Left colon (tissue), 2 donors: ENCODE data around the gene SP100. TPM values are rescaled to one million over a fixed set of nuclear protein-coding genes. Genes with fewer than 3 reads are reported as not detected.

Experiments used
- ATAC-seq: fragments of 200-7000 bp; cut with Tn5 transposase; one replicate; pipeline ENCODE4 v1.9.1; 2020; ENCODE audit warnings: mild to moderate bottlenecking, moderate library complexity
- DNase-seq, 2 donors: peaks; one replicate each; pipeline ENCODE4 v3.0.0-alpha.2; 2020
- intact Hi-C, 2 donors: fragments of 100-400 bp; cut with DNase I in 1 of 2; cut with micrococcal nuclease in 1 of 2; formaldehyde crosslinking; loops; one replicate each; pipeline versions ENCODE4 v1.11.2 to v1.14.0; 2022; cut with DNase I, micrococcal nuclease
- total RNA-seq, 2 donors: library from RNA; stranded (reverse); fragmentation: NEBNext Ultra II Directional; extraction: Animal tissue kit (Norgen Biotek cat#: 25700); gene quantifications; one replicate each; pipeline ENCODE4 v1.2.1, GENCODE V29; 2021
- donor health status: DM: no; HTN: no; CAD: no.
- donor health status: DM: yes; HTN: yes; CAD: no.

SP100 gene
- total RNA-seq, 2 donors from 2014 or later, result 65.5 to 69.3 TPM

DNA sequence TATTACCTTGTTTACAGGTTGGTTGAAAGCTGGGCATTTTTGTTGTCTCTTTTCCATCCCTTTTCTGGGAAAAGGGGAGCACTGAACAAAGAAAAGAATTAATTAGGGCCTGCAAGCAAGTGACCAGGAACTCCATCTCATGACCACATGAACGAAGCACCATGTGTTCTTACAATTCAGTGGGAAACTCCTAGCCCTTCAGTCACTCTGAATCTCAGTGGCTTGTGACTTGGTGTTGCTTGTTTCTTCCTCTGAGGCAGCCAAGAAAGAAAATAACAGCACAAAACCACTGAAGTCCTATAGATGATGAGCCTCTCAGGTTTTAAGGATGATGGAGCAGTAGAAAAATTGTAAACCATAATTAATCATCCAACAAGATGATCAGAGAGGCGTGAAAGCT is 167.6 kb downstream of the SP100 start:
- ATAC-seq (no peak), DNase-seq (no peak)
- intact Hi-C loops, result no loop called here

DNA sequence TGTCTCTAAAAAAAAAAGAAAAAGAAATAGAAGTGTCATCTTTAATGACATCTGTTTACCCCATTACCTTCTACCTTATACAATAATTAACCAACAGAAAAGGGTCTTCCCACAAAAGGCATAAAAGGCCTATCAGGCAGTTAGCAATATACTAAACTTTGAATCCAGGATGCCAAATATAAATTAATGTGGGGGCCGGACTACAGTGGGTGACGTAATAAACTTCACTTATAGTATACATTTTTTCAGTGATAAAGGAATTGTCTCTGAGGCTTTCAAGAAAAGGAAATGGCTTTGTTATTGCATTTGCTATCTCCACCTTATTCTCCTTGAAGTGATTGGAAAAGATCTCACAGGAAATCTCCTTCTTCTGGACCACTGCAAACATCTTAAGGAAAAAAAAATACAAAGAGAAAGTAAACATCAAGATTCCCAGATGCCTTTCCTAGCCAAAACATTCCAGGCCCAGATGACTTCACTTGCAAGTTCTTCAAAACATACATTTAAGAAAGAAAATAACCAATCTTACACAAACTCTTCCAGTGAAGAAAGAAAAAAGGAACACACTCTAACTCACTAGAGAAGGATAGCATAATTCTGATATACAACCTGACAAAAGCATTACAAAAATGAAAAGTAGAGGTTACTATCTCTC is 170.5 kb downstream of the SP100 start:
- DNase-seq (no peak), ATAC-seq (no peak)
- intact Hi-C loops, result no loop called here

DNA sequence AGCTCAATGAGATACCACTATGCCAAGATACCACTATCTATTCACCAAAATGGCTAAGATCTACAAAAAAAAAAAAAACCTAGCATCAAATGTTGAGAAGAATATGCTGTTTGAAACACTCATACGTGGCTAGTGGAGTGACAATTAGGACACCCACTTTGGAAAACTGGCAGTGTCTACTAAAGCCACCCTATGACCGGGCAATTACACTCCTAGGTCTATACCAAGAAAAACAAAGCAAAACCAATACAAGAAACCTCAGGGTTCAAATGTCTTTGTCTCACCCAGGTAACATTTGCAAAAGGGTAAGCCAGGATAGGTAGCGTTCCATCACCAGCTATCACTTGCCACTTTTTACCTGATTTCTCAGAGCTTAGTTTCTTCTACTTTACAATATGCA is 173.0 kb downstream of the SP100 start:
- ATAC-seq, result no peak
- intact Hi-C loops, result no loop called here
- DNase-seq, result no peak

DNA sequence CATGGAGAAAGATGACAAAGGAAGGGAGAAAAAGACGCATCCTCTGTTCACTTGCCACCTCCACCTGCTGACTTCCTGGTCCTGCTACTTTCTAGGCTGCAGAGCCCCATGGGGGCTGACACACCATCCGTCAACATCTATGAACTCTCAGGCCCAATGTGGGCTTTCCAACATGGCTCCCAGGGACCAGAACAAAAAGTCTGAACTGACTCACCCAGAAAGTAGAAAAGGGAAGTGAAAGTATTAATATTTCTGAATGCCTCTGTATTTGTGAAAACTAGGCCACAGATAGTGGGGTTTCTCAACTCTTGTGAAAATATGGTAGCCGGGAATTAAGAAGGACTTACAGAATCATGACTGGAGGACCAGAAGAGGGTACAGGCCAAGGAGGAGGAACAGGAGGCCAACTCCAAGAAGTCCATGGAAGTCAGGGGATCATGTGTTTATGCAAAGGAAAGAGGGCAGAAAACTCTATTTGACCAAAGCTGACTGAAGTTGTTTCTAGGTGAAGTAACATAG is 173.6 kb downstream of the SP100 start:
- DNase-seq (no peak), ATAC-seq (no peak)
- intact Hi-C loops, result no loop called here

DNA sequence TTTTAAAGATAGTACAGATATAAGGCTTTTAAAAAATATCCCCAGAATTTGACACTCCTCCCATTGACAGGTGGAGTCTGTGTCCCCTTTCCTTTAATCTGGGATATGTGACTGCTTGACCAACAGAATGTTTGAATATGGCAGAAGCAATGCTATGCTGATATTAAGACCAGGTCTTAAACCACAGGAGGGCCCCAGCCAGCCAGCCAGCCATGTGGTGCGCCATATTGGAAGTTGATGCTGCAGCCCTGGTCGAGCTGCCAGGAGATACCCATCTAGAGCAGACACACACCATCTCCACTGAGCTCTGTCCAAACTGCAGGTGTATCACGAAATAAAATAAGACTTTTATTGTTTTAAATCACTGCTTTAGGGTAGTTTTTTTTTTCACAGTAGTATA is 174.3 kb downstream of the SP100 start:
- intact Hi-C loops, result no loop called here
- DNase-seq, result no peak
- ATAC-seq, result no peak

DNA sequence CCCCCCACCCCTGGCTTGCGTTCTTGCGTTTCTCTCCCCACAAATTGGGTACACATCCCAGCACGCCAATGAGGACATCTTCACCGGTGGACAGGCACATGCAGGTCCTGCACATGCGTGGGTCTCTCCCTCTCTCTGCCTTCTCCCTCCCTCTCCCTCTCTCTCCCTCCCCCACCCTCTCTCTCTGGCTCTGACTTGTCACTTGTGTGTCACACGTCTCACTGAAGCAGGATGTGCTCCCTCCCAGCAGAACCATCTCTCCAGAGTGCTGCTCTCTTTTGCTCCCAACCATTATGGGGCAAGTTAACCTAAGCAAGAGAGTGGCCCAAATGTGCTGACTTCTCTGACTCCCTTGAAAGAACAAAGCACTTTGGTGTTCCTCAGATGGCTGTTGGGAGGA is 175.8 kb downstream of the SP100 start:
- no peak for DNase-seq
- intact Hi-C loops, result no loop called here

DNA sequence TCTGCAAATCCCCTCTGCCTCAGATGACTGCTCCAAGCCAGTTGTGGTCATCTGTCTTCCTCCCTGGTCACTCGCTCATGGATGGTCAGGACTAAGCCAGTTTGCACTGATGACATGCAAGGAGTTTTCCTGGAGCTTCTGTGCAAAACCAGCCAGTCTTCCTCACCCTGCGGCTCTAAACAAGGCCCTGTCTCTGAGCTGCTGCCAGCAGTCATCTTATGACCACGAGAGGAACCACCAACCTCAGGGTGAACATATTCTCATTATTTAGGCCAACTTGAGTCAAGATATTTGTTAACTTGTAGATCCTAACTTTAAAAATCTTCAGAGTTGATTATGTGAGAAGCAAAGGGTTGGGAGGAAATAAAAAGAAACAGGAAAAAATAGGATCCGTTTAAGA is 176.8 kb downstream of the SP100 start:
- DNase-seq (no peak), ATAC-seq (no peak)
- intact Hi-C loops, result no loop called here

More for the DNA sequence above, 175.8 kb downstream of the SP100 start:
- no peak for ATAC-seq

Other genes with a start within 250 kb of the SP100 start
- gene SP110, start 196.2 kb upstream of the SP100 start, total RNA-seq, result 10 to 100 TPM; 16.2 to 21.5 TPM
- gene SP140, start 190.5 kb upstream of the SP100 start, total RNA-seq, result 1 to 10 TPM; 1.1 to 2.6 TPM
- 10 to 100 TPM; 18.6 to 23.4 TPM for gene SP140L, start 89.0 kb upstream of the SP100 start, total RNA-seq